Measurements from ENCODE around the gene LYPD6B. TPM values are rescaled to one million over a fixed set of nuclear protein-coding genes. Genes with fewer than 3 reads are reported as not detected.

LYPD6B gene
- polyA plus RNA-seq, 1 donor from 2014 or later, result 7.8 TPM

- H3K9me3 Mint-ChIP-seq, result no peaks in the 10 kb centered on the region
- peak overlapping the region in 1 of 4 donors; percentile 49 for H3K4me3 Mint-ChIP-seq
- peaks cover 0 to 3% (median 2%) of the 10 kb centered on the region in 3 donors for H3K4me1 Mint-ChIP-seq
- peaks cover 8% of the 10 kb centered on the region for H3K36me3 Mint-ChIP-seq
- H3K27me3 Mint-ChIP-seq, result peaks cover 9% of the 10 kb centered on the region
- H3K27ac Mint-ChIP-seq, result no peak overlapping the region
These were observed 30.7 kb downstream of the LYPD6B start for GRCh38 chr2:149068996-149069888.

- no peak overlapping the region for H3K27ac Mint-ChIP-seq
- H3K9me3 Mint-ChIP-seq, result no peaks in the 10 kb centered on the region
- peaks cover 10% of the 10 kb centered on the region for H3K27me3 Mint-ChIP-seq
- H3K36me3 Mint-ChIP-seq, result peaks cover 11% of the 10 kb centered on the region
- H3K4me3 Mint-ChIP-seq, result no peak overlapping the region
- H3K4me1 Mint-ChIP-seq, result peaks cover 0 to 3% (median 2%) of the 10 kb centered on the region in 3 donors
These were observed 32.3 kb downstream of the LYPD6B start for GRCh38 chr2:149070681-149071320.

- Mint-ChIP-seq H3K4me1 (peaks cover 0 to 2% (median 2%) of the 10 kb centered on the region in 3 donors), H3K4me3 (no peak overlapping the region), H3K27me3 (peaks cover 8% of the 10 kb centered on the region), H3K9me3 (no peaks in the 10 kb centered on the region), H3K27ac (peak overlapping the region in 1 of 3 donors; percentile 24), H3K36me3 (peaks cover 6% of the 10 kb centered on the region)
These were observed 36.6 kb downstream of the LYPD6B start for GRCh38 chr2:149075105-149075504.

GRCh38 chr2:149075853-149076252 lies 37.4 kb downstream of the LYPD6B start:
- H3K36me3 Mint-ChIP-seq, result peaks cover 6% of the 10 kb centered on the region
- H3K27me3 Mint-ChIP-seq, result peaks cover 7% of the 10 kb centered on the region
- peaks cover 0 to 3% (median 2%) of the 10 kb centered on the region in 3 donors for H3K4me1 Mint-ChIP-seq
- H3K27ac Mint-ChIP-seq, result no peak overlapping the region
- H3K9me3 Mint-ChIP-seq, result no peaks in the 10 kb centered on the region
- no peak overlapping the region for H3K4me3 Mint-ChIP-seq

DNA sequence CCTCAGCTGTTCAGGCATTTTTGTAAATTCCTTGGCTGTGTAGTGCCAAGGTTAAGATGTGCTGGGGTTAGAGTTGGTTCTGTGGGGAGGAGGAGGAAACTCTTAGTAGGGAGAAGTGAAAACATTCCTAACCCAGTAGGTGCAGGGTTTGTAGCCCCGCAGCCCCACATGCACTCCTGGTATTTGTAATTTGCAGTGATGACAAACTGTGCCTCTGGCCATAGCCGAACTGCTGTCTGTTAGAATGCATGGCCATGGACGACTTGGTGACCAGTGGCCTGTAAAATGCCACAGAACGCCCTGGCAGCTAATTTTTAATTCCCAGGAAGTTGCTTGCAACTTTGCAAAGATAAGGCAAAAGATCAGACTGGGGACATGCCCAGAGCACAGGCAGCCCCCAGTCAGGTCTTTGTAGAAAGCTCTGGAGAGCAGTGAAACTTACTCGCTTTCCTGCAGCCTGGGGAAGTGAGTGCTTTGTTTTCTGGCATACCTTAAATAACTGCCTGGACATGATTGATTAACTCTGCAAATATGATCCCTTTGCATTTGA lies 38.4 kb downstream of the LYPD6B start:
- no peak overlapping the region for H3K4me3 Mint-ChIP-seq
- H3K4me1 Mint-ChIP-seq, result peaks cover 0 to 6% (median 2%) of the 10 kb centered on the region in 3 donors
- no peaks in the 10 kb centered on the region for H3K9me3 Mint-ChIP-seq
- peaks cover 5% of the 10 kb centered on the region for H3K27me3 Mint-ChIP-seq
- no peak overlapping the region for H3K27ac Mint-ChIP-seq
- H3K36me3 Mint-ChIP-seq, result peaks cover 6% of the 10 kb centered on the region

DNA sequence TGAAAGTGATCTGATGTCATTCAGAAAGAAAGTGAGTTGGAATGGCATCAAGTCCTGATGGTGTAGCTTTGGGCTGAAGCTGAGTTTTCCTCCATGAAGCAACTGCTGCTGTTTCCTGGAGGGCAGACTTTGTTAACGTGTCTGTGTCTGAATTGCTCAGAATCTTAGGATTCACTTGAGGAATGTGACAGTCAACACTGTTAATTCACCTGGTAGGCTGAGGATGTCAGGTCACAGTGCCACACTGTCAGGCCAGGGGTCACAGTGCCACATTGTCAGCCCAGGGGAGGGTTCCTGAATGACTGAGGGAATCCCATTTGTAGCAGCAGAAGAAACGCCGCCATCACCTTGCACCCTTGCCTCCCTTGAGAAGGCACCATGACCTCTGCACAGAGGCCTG lies 39.4 kb downstream of the LYPD6B start:
- Mint-ChIP-seq H3K4me3 (no peak overlapping the region), H3K36me3 (peaks cover 6% of the 10 kb centered on the region), H3K27ac (no peak overlapping the region), H3K9me3 (no peaks in the 10 kb centered on the region), H3K27me3 (peaks cover 4% of the 10 kb centered on the region), H3K4me1 (peaks cover 0 to 6% (median 2%) of the 10 kb centered on the region in 3 donors)

DNA sequence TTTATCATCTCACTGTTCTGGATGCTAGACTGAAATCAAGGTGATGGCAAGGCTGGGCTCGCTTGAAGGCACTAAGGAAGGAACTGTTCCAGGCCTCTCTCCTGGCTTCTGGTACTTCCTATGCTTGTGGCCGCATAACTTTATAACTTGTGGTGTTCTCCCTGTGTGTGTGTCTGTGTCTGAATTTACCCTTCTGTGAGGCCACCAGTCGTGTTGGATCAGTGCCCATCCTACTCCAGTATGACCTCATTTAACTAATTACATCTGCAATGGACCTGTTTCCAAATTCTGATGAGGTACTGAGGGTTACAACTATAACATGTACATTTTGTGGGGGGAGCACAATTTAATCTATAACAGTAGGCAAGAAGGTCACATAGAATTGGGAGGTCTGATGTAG lies 41.6 kb downstream of the LYPD6B start:
- H3K27ac Mint-ChIP-seq, result no peak overlapping the region
- no peaks in the 10 kb centered on the region for H3K9me3 Mint-ChIP-seq
- no peak overlapping the region for H3K4me3 Mint-ChIP-seq
- H3K4me1 Mint-ChIP-seq, result peaks cover 0 to 6% (median 2%) of the 10 kb centered on the region in 3 donors
- H3K27me3 Mint-ChIP-seq, result peaks cover 7% of the 10 kb centered on the region
- peaks cover 3% of the 10 kb centered on the region for H3K36me3 Mint-ChIP-seq

DNA sequence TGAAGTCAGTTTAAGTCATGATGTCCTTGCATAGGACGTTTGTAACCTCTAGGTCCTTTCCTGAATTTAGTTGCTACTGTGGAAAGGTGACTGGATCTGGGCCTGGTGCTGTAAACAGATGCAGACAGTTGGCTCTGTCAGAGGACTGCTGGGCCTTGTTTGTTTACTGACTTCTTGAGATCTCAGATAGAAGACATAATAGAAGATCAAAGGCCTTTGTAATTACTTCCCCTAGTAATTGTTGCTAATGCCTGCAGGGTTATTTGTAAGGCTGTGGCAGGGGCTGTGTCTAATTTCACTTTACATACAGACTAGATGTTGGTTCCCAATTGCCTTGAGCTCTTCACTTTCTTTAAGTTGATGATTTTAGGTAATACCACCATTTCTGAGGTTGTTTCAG lies 42.5 kb downstream of the LYPD6B start:
- Mint-ChIP-seq H3K4me1 (peaks cover 3 to 11% (median 6%) of the 10 kb centered on the region in 3 donors), H3K36me3 (no peaks in the 10 kb centered on the region), H3K9me3 (no peaks in the 10 kb centered on the region), H3K27me3 (peaks cover 4% of the 10 kb centered on the region), H3K27ac (no peak overlapping the region), H3K4me3 (no peak overlapping the region)

GRCh38 chr2:149082079-149082478 lies 43.6 kb downstream of the LYPD6B start:
- Mint-ChIP-seq H3K4me3 (no peak overlapping the region), H3K36me3 (no peaks in the 10 kb centered on the region), H3K27me3 (peaks cover 4% of the 10 kb centered on the region), H3K9me3 (no peaks in the 10 kb centered on the region), H3K27ac (no peak overlapping the region), H3K4me1 (peaks cover 3 to 15% (median 9%) of the 10 kb centered on the region in 3 donors)

- H3K27ac Mint-ChIP-seq, result no peak overlapping the region
- H3K4me1 Mint-ChIP-seq, result peaks cover 3 to 15% (median 9%) of the 10 kb centered on the region in 3 donors
- H3K27me3 Mint-ChIP-seq, result peaks cover 4% of the 10 kb centered on the region
- H3K4me3 Mint-ChIP-seq, result no peak overlapping the region
- H3K9me3 Mint-ChIP-seq, result no peaks in the 10 kb centered on the region
- H3K36me3 Mint-ChIP-seq, result no peaks in the 10 kb centered on the region
These were observed 44.2 kb downstream of the LYPD6B start for GRCh38 chr2:149082735-149083134.

- no peak overlapping the region for H3K4me3 Mint-ChIP-seq
- H3K9me3 Mint-ChIP-seq, result peaks cover 0 to 3% (median 0%) of the 10 kb centered on the region in 3 donors
- H3K27ac Mint-ChIP-seq, result no peak overlapping the region
- H3K36me3 Mint-ChIP-seq, result no peaks in the 10 kb centered on the region
- H3K4me1 Mint-ChIP-seq, result peaks cover 4 to 19% (median 15%) of the 10 kb centered on the region in 3 donors
- peaks cover 4% of the 10 kb centered on the region for H3K27me3 Mint-ChIP-seq
These were observed 46.7 kb downstream of the LYPD6B start for GRCh38 chr2:149084924-149085795.

- Mint-ChIP-seq H3K4me1 (peaks cover 4 to 15% (median 15%) of the 10 kb centered on the region in 3 donors), H3K4me3 (no peak overlapping the region), H3K27me3 (peaks cover 4% of the 10 kb centered on the region), H3K27ac (no peak overlapping the region), H3K36me3 (peaks cover 2% of the 10 kb centered on the region), H3K9me3 (peaks cover 0 to 3% (median 0%) of the 10 kb centered on the region in 3 donors)
These were observed 49.3 kb downstream of the LYPD6B start for GRCh38 chr2:149087751-149088150.

GRCh38 chr2:149089068-149089467 lies 50.6 kb downstream of the LYPD6B start:
- Mint-ChIP-seq H3K27ac (no peak overlapping the region), H3K4me3 (no peak overlapping the region), H3K36me3 (peaks cover 2% of the 10 kb centered on the region), H3K27me3 (peaks cover 4% of the 10 kb centered on the region), H3K9me3 (peaks cover 0 to 3% (median 0%) of the 10 kb centered on the region in 3 donors), H3K4me1 (peaks cover 6 to 15% (median 15%) of the 10 kb centered on the region in 3 donors)

DNA sequence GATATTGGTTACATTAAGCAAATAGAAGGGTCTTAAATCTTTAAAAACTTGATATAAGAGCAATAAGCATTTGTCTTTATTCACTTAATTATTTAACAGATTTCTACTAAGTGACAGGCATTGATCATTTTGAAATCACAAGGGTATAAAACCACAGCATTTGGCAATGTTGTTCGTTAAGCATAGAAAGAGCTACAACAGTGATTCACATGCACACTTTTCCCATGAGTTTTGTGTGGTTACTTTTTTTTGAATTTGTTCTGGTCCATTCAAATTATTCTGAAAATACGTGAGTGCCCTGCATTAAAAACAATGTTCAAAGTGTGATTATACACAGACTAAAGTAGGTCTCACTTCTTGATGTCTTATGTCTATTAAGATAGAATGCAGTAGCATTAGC lies 52.2 kb downstream of the LYPD6B start:
- H3K9me3 Mint-ChIP-seq, result peaks cover 0 to 3% (median 0%) of the 10 kb centered on the region in 3 donors
- H3K36me3 Mint-ChIP-seq, result peaks cover 2% of the 10 kb centered on the region
- H3K4me1 Mint-ChIP-seq, result peaks cover 4 to 11% (median 11%) of the 10 kb centered on the region in 3 donors
- H3K27me3 Mint-ChIP-seq, result peaks cover 3% of the 10 kb centered on the region
- no peak overlapping the region for H3K27ac Mint-ChIP-seq
- H3K4me3 Mint-ChIP-seq, result no peak overlapping the region
